ENCODE results near the gene PRR7. TPM values are rescaled to one million over a fixed set of nuclear protein-coding genes. Genes with fewer than 3 reads are reported as not detected.

Gene PRR7
- total and polyA plus RNA-seq, 2 of the 13 experiments (the other 11 are each of a cell fraction or from before 2014, with no cell fraction given), result 4.8 to 5.0 TPM

Other genes starting within 250 kb of the PRR7 start
- gene RAB24, start 143.1 kb upstream of the PRR7 start, total RNA-seq (2016; rRNA removed; fragmentation: Illumina TruSeq; extraction: Trizol), result 15.4 and 22.9 TPM in 2 replicates
- gene RAB24, start 143.1 kb upstream of the PRR7 start, polyA plus RNA-seq (2011; rRNA removed), result 63.7 and 74.5 TPM in 2 replicates
- gene PRELID1, start 143.0 kb upstream of the PRR7 start, total RNA-seq (2016; rRNA removed; fragmentation: Illumina TruSeq; extraction: Trizol), result 239 and 271 TPM in 2 replicates
- 228 and 250 TPM in 2 replicates for gene PRELID1, start 143.0 kb upstream of the PRR7 start, polyA plus RNA-seq (2011; rRNA removed)
- 9.9 and 12.8 TPM in 2 replicates for gene MXD3, start 134.9 kb upstream of the PRR7 start, total RNA-seq (2016; rRNA removed; fragmentation: Illumina TruSeq; extraction: Trizol)
- 10.5 and 11.2 TPM in 2 replicates for gene MXD3, start 134.9 kb upstream of the PRR7 start, polyA plus RNA-seq (2011; rRNA removed)
- gene LMAN2, start 95.1 kb upstream of the PRR7 start, total RNA-seq (2016; rRNA removed; fragmentation: Illumina TruSeq; extraction: Trizol), result 94.5 and 191 TPM in 2 replicates
- 193 and 197 TPM in 2 replicates for gene LMAN2, start 95.1 kb upstream of the PRR7 start, polyA plus RNA-seq (2011; rRNA removed)
- gene RGS14, start 88.9 kb upstream of the PRR7 start, total RNA-seq (2016; rRNA removed; fragmentation: Illumina TruSeq; extraction: Trizol), result 10.7 and 11.1 TPM in 2 replicates
- 17.2 and 27.9 TPM in 2 replicates for gene RGS14, start 88.9 kb upstream of the PRR7 start, polyA plus RNA-seq (2011; rRNA removed)
- 0.20 TPM in 1 of 2 replicates, not detected in the other for gene SLC34A1, start 62.4 kb upstream of the PRR7 start, total RNA-seq (2016; rRNA removed; fragmentation: Illumina TruSeq; extraction: Trizol)
- 0.03 TPM in 2 replicates for gene SLC34A1, start 62.4 kb upstream of the PRR7 start, polyA plus RNA-seq (2011; rRNA removed)
- not detected in 2 replicates for gene PFN3, start 46.2 kb upstream of the PRR7 start, total RNA-seq (2016; rRNA removed; fragmentation: Illumina TruSeq; extraction: Trizol)
- not detected in 2 replicates for gene PFN3, start 46.2 kb upstream of the PRR7 start, polyA plus RNA-seq (2011; rRNA removed)
- 1.3 and 3.0 TPM in 2 replicates for gene F12, start 37.2 kb upstream of the PRR7 start, total RNA-seq (2016; rRNA removed; fragmentation: Illumina TruSeq; extraction: Trizol)
- gene F12, start 37.2 kb upstream of the PRR7 start, polyA plus RNA-seq (2011; rRNA removed), result 2.5 and 3.1 TPM in 2 replicates
- gene GRK6, start 20.1 kb upstream of the PRR7 start, total RNA-seq (2016; rRNA removed; fragmentation: Illumina TruSeq; extraction: Trizol), result 16.1 and 19.9 TPM in 2 replicates
- gene GRK6, start 20.1 kb upstream of the PRR7 start, polyA plus RNA-seq (2011; rRNA removed), result 13.2 and 17.4 TPM in 2 replicates
- gene DBN1, start 26.8 kb downstream of the PRR7 start, total RNA-seq (2016; rRNA removed; fragmentation: Illumina TruSeq; extraction: Trizol), result 15.7 and 37.3 TPM in 2 replicates
- 27.0 and 30.9 TPM in 2 replicates for gene DBN1, start 26.8 kb downstream of the PRR7 start, polyA plus RNA-seq (2011; rRNA removed)
- 17.7 and 21.1 TPM in 2 replicates for gene PDLIM7, start 50.8 kb downstream of the PRR7 start, total RNA-seq (2016; rRNA removed; fragmentation: Illumina TruSeq; extraction: Trizol)
- gene PDLIM7, start 50.8 kb downstream of the PRR7 start, polyA plus RNA-seq (2011; rRNA removed), result 31.3 and 38.4 TPM in 2 replicates
- 0.48 and 1.4 TPM in 2 replicates for gene DOK3, start 63.0 kb downstream of the PRR7 start, total RNA-seq (2016; rRNA removed; fragmentation: Illumina TruSeq; extraction: Trizol)
- 1.5 and 1.7 TPM in 2 replicates for gene DOK3, start 63.0 kb downstream of the PRR7 start, polyA plus RNA-seq (2011; rRNA removed)
- 62.8 and 83.0 TPM in 2 replicates for gene DDX41, start 70.1 kb downstream of the PRR7 start, total RNA-seq (2016; rRNA removed; fragmentation: Illumina TruSeq; extraction: Trizol)
- gene DDX41, start 70.1 kb downstream of the PRR7 start, polyA plus RNA-seq (2011; rRNA removed), result 99.5 and 105 TPM in 2 replicates
- gene FAM193B, start 107.7 kb downstream of the PRR7 start, total RNA-seq (2016; rRNA removed; fragmentation: Illumina TruSeq; extraction: Trizol), result 6.4 and 21.2 TPM in 2 replicates
- 40.9 and 42.5 TPM in 2 replicates for gene FAM193B, start 107.7 kb downstream of the PRR7 start, polyA plus RNA-seq (2011; rRNA removed)
- gene TMED9, start 145.4 kb downstream of the PRR7 start, total RNA-seq (2016; rRNA removed; fragmentation: Illumina TruSeq; extraction: Trizol), result 92.1 and 161 TPM in 2 replicates
- 336 and 350 TPM in 2 replicates for gene TMED9, start 145.4 kb downstream of the PRR7 start, polyA plus RNA-seq (2011; rRNA removed)
- gene B4GALT7, start 153.3 kb downstream of the PRR7 start, total RNA-seq (2016; rRNA removed; fragmentation: Illumina TruSeq; extraction: Trizol), result 12.7 and 20.5 TPM in 2 replicates
- gene B4GALT7, start 153.3 kb downstream of the PRR7 start, polyA plus RNA-seq (2011; rRNA removed), result 16.4 and 22.3 TPM in 2 replicates

All from HepG2 (cell line).